RWPE1 (cell line): ENCODE measurements around the gene BAHCC1.

Experiments used
- CTCF ChIA-PET: fragments of 350-600 bp; sonication (Branson Sonifier 250); formaldehyde crosslinking; extraction: SDS; loops from one replicate; lab custom pipeline; 2021; lab: Yijun Ruan, JAX
- POLR2A ChIA-PET: fragments of 400-600 bp; formaldehyde crosslinking; extraction: SDS; loops from one replicate; lab custom pipeline; 2020; ENCODE audit warnings: antibody characterized with exemption; ENCODE audit not compliant: low non-redundant PET; lab: Yijun Ruan, JAX
- DNase-seq: peaks from one replicate; pipeline ENCODE4 v3.0.0; 2012; ENCODE audit warnings: low spot score
- H3K27ac ChIP-seq: fragments of 450-650 bp; 2 replicates; pipeline ENCODE4 v1.5.1; 2017
- CTCF ChIP-seq: fragments of 450-650 bp; conservative IDR thresholded peaks from 2 replicates; pipeline ENCODE4 v1.5.1; 2017; ENCODE audit warnings: low read depth, mild to moderate bottlenecking

BAHCC1 gene

GRCh38 chr17:81393684-81394376 lies 1.4 kb upstream of the BAHCC1 start:
- POLR2A ChIA-PET, result interaction anchor here (0.8 kb wide), 1 partner anchor 43 kb away, joined by 3 read pairs; no protein-coding TSS in a partner anchor
- no peak for TF ChIP-seq CTCF
- DNase-seq, result peak; percentile 100
- CTCF ChIA-PET, result interaction anchor here (1.1 to 1.4 kb wide), 2 partner anchors 102 to 139 kb away, joined by 3 read pairs; no protein-coding TSS in a partner anchor
- H3K27ac ChIP-seq, result peak overlapping the region; percentile 94

GRCh38 chr17:81394377-81394920 lies 808 bp upstream of the BAHCC1 start:
- peak overlapping the region; percentile 94 for H3K27ac ChIP-seq
- DNase-seq, result no peak
- ChIA-PET CTCF (interaction anchor here (0.9 to 1.4 kb wide), 3 partner anchors 90 to 139 kb away, joined by 3 to 6 read pairs (median 3); no protein-coding TSS in a partner anchor), POLR2A (interaction anchor here (0.8 to 1.2 kb wide), 3 partner anchors 39 to 93 kb away, joined by 3 read pairs; no protein-coding TSS in a partner anchor)
- no peak for TF ChIP-seq CTCF

- ChIA-PET POLR2A (interaction anchor here (0.9 to 1.2 kb wide), 2 partner anchors 22 to 37 kb away, joined by 3 read pairs; no protein-coding TSS in a partner anchor), CTCF (interaction anchor here (0.6 to 2.8 kb wide), 4 partner anchors 86 to 633 kb away, joined by 3 to 12 read pairs (median 6); no protein-coding TSS in a partner anchor)
- no peak for TF ChIP-seq CTCF
- no peak for DNase-seq
- peak overlapping the region; percentile 94 for H3K27ac ChIP-seq
These were observed 482 bp downstream of the BAHCC1 start for GRCh38 chr17:81395600-81396277.

- TF ChIP-seq CTCF, result no peak
- H3K27ac ChIP-seq, result peak overlapping the region; percentile 94
- DNase-seq, result no peak
- CTCF ChIA-PET, result interaction anchor here (0.6 to 2.8 kb wide), 4 partner anchors 18 to 98 kb away, joined by 3 to 12 read pairs (median 5); no protein-coding TSS in a partner anchor
- POLR2A ChIA-PET, result interaction anchor here (2.1 kb wide), 1 partner anchor 51 kb away, joined by 7 read pairs; no protein-coding TSS in a partner anchor
These were observed 1.0 kb downstream of the BAHCC1 start for GRCh38 chr17:81396278-81396721.

DNA sequence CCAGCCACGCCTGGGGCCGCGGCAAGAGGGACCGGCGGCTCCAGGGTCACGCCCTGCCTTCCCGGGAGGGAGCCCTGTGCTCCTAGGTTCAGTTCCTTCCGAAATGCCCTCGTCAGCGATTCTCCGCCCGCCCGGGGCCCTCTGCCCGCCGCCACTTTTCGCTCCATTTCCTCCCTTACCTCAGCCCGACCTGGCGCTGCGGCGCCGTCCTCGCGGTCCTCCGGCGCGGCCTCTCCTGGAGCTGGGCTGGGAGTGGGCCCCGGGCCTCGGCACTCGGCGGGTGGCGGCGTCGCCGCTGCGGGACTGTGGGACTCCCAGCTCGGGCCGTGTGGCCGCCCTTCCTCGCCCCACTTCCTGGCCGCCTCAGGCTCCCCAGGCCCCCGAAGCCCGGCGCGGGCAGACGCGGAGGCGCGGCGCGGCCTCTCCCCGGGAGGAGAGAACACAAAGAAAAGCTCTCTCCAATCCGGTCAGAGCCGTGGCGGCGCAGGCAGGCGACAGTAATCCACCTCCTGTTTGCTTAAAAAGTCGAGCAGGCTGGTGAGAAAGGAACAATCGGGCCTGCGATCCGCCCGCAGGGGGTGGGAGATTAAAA lies 1.6 kb downstream of the BAHCC1 start:
- ChIA-PET CTCF (interaction anchor here (0.6 to 2.8 kb wide), 6 partner anchors 17 to 88 kb away, joined by 3 to 12 read pairs (median 6); no protein-coding TSS in a partner anchor), POLR2A (interaction anchor here (0.9 to 2.1 kb wide), 2 partner anchors 31 to 51 kb away, joined by 4 to 7 read pairs; no protein-coding TSS in a partner anchor)
- no peak for DNase-seq
- H3K27ac ChIP-seq, result peak overlapping the region; percentile 94
- no peak for TF ChIP-seq CTCF
